ENCODE results near the gene HDAC10. TPM values are rescaled to one million over a fixed set of nuclear protein-coding genes. Genes with fewer than 3 reads are reported as not detected.
A peak's percentile ranks its signal among the peaks of the same experiment; 100 is the strongest.

Gene HDAC10
- total RNA-seq, 3 donors from 2014 or later (not counting 1 experiment from before 2014, with no cell fraction given) = 112 to 131 (median 123) TPM

GRCh38 chr22:50227579-50228215 lies 23.4 kb downstream of the HDAC10 start:
- no peak for ATAC-seq
- Mint-ChIP-seq H3K4me1 (peaks cover 0 to 11% of the 10 kb centered on the region in 2 donors), H3K9me3 (no peaks in the 10 kb centered on the region), H3K36me3 (peaks cover 7% of the 10 kb centered on the region), H3K4me3 (no peak overlapping the region), H3K27ac (no peak overlapping the region), H3K27me3 (ENCODE audit: low read depth in 2 of 2) (no peaks in the 10 kb centered on the region)
- no peak overlapping the region for H3K27ac ChIP-seq (ENCODE audit: low read length)
- TF ChIP-seq CTCF (IDR thresholded peaks at IDR 0.05) = no peak
- DNase-seq = no peak
- intact Hi-C loops (cut with micrococcal nuclease) = no loop called here
- no peaks in the 10 kb centered on the region for H3K9me3 ChIP-seq (ENCODE audit: control insufficient read depth, insufficient read depth, low read length)
- no peaks in the 10 kb centered on the region for H3K4me1 ChIP-seq (ENCODE audit: control insufficient read depth, insufficient read depth, low read length)
- H3K4me3 ChIP-seq (ENCODE audit: low read length) = no peak overlapping the region
- 94% methylated on average over 25 of the region's 25 CpGs for whole genome bisulfite sequencing (ENCODE audit: insufficient coverage)
- H3K27me3 ChIP-seq (ENCODE audit: control insufficient read depth, insufficient read depth, low read length) = no peaks in the 10 kb centered on the region
- peaks cover 48% of the 10 kb centered on the region for H3K36me3 ChIP-seq (ENCODE audit: control insufficient read depth, insufficient read depth, low read length)

- no peaks in the 10 kb centered on the region for H3K9me3 ChIP-seq (ENCODE audit: control insufficient read depth, insufficient read depth, low read length)
- Mint-ChIP-seq H3K27me3 (ENCODE audit: low read depth in 2 of 2) (no peaks in the 10 kb centered on the region), H3K9me3 (no peaks in the 10 kb centered on the region), H3K4me3 (no peak overlapping the region), H3K27ac (no peak overlapping the region), H3K36me3 (peaks cover 7% of the 10 kb centered on the region), H3K4me1 (peaks cover 0 to 11% of the 10 kb centered on the region in 2 donors)
- peak in 1 of 3 donors; percentile 8 for ATAC-seq
- WGBS (ENCODE audit: insufficient coverage) = 94% methylated on average over 18 of the region's 18 CpGs
- no peak overlapping the region for H3K27ac ChIP-seq (ENCODE audit: low read length)
- H3K4me3 ChIP-seq (ENCODE audit: low read length) = no peak overlapping the region
- H3K4me1 ChIP-seq (ENCODE audit: control insufficient read depth, insufficient read depth, low read length) = no peaks in the 10 kb centered on the region
- no peak for TF ChIP-seq CTCF (IDR thresholded peaks at IDR 0.05)
- no peaks in the 10 kb centered on the region for H3K27me3 ChIP-seq (ENCODE audit: control insufficient read depth, insufficient read depth, low read length)
- H3K36me3 ChIP-seq (ENCODE audit: control insufficient read depth, insufficient read depth, low read length) = peaks cover 53% of the 10 kb centered on the region
- intact Hi-C loops (cut with micrococcal nuclease) = no loop called here
- DNase-seq = no peak
These were observed 24.2 kb downstream of the HDAC10 start for GRCh38 chr22:50226875-50227165.

- no peak overlapping the region for H3K27ac ChIP-seq (ENCODE audit: low read length)
- Mint-ChIP-seq H3K4me1 (peaks cover 0 to 11% of the 10 kb centered on the region in 2 donors), H3K27ac (no peak overlapping the region), H3K9me3 (no peaks in the 10 kb centered on the region), H3K4me3 (no peak overlapping the region), H3K36me3 (peaks cover 7% of the 10 kb centered on the region), H3K27me3 (ENCODE audit: low read depth in 2 of 2) (no peaks in the 10 kb centered on the region)
- no peaks in the 10 kb centered on the region for H3K4me1 ChIP-seq (ENCODE audit: control insufficient read depth, insufficient read depth, low read length)
- TF ChIP-seq CTCF (IDR thresholded peaks at IDR 0.05) = no peak
- DNase-seq = no peak
- 94% methylated on average over 28 of the region's 31 CpGs for WGBS (ENCODE audit: insufficient coverage)
- H3K4me3 ChIP-seq (ENCODE audit: low read length) = no peak overlapping the region
- H3K27me3 ChIP-seq (ENCODE audit: control insufficient read depth, insufficient read depth, low read length) = no peaks in the 10 kb centered on the region
- peaks cover 59% of the 10 kb centered on the region for H3K36me3 ChIP-seq (ENCODE audit: control insufficient read depth, insufficient read depth, low read length)
- intact Hi-C loops (cut with micrococcal nuclease) = no loop called here
- H3K9me3 ChIP-seq (ENCODE audit: control insufficient read depth, insufficient read depth, low read length) = no peaks in the 10 kb centered on the region
- peak in 2 of 3 donors; percentile 12 to 24 for ATAC-seq
These were observed 24.8 kb downstream of the HDAC10 start for GRCh38 chr22:50226063-50226874.

Measured in natural killer cell (primary cell).